Stomach (tissue), 9 donors: ENCODE measurements around the gene GIMD1. TPM values are rescaled to one million over a fixed set of nuclear protein-coding genes. Genes with fewer than 3 reads are reported as not detected.
"Not testable (repeated sequence)": the region's sequence is repeated elsewhere in the genome, so short reads cannot be mapped to it uniquely, and the experiment has no call there.

Source experiments
- DNase-seq, 2 donors: peaks; one replicate each; pipeline versions ENCODE4 v3.0.0 to v3.0.0-alpha.2; 2013 to 2019
- H3K27ac ChIP-seq, 5 donors: fragments of 200-600 bp in 4 of 5; sonication (generic) in 4 of 5; one replicate each; pipeline ENCODE4 v1.5.1; 2013 to 2019; ENCODE audit warnings: mild to moderate bottlenecking in 1 of 5, moderate library complexity in 1 of 5
- H3K27me3 ChIP-seq, 3 donors: fragments of 200-600 bp; sonication (generic); one replicate each; pipeline ENCODE4 v1.5.1; 2017 to 2019; ENCODE audit warnings: mixed run types in 1 of 3
- H3K36me3 ChIP-seq, 4 donors: fragments of 200-600 bp; sonication (generic); 1 replicate in 3 of 4; 2 replicates in 1 of 4; pipeline ENCODE4 v1.5.1; 2016 to 2019
- H3K4me1 ChIP-seq, 4 donors: fragments of 200-600 bp; sonication (generic); one replicate each; pipeline ENCODE4 v1.5.1; 2016 to 2019
- H3K4me3 ChIP-seq, 4 donors: fragments of 200-600 bp; sonication (generic) in 3 of 4; one replicate each; pipeline ENCODE4 v1.5.1; 2016 to 2019; ENCODE audit warnings: mild to moderate bottlenecking in 1 of 4
- H3K9me3 ChIP-seq, 4 donors: fragments of 200-600 bp; sonication (generic); one replicate each; pipeline ENCODE4 v1.5.1; 2016 to 2019
- EP300 ChIP-seq: sonication (generic); formaldehyde crosslinking; IDR thresholded peaks from one replicate; pipeline ENCODE4 v1.6.1; 2017; ENCODE audit warnings: antibody characterized with exemption
- POLR2A ChIP-seq, 4 donors: fragments of 450-650 bp; IDR thresholded peaks; one replicate each; pipeline ENCODE4 v1.6.1; 2016; ENCODE audit warnings: antibody characterized with exemption in 4 of 4, control low read depth in 2 of 4, mild to moderate bottlenecking in 1 of 4, moderate library complexity in 1 of 4
- POLR2AphosphoS5 ChIP-seq, 3 donors: sonication (generic); formaldehyde crosslinking; IDR thresholded peaks; one replicate each; pipeline ENCODE4 v1.6.1; 2016; ENCODE audit warnings: antibody characterized with exemption in 3 of 3
- WGBS, 5 donors: extraction: QIAGEN DNeasy Blood & Tissue Kit in 3 of 5; methylation state at CpG; one replicate each; pipeline versions ENCODE4 v1.1.5 to v1.1.7; 2013 to 2018; 5-methylcytosine and 5-hydroxymethylcytosine counted together
- intact Hi-C: fragments of 100-400 bp; cut with DNase I; formaldehyde crosslinking; loops from one replicate; pipeline ENCODE4 v1.15.1; 2023; ENCODE audit warnings: low total_unique reads
- polyA plus RNA-seq, 3 donors: library from polyadenylated mRNA; stranded (reverse); fragments of 200-250 nt; gene quantifications; one replicate each; pipeline ENCODE4 v1.2.3, GENCODE V29; 2013
- total RNA-seq, 5 donors: library from RNA; depleted of rRNA; stranded (reverse); fragments of >200 nt; gene quantifications; one replicate each; pipeline versions ENCODE4 v1.1.0 to v1.2.3, GENCODE V29; 2014 to 2016
- TF ChIP-seq, protein P1 (sequence below), 7 experiments: fragments of 450-650 bp in 4 of 7; fragments of 200-600 bp in 3 of 7; sonication (generic) in 3 of 7; IDR thresholded peaks; one replicate each; pipeline ENCODE4 v1.5.1; 2016 to 2019; ENCODE audit warnings: antibody characterized with exemption in 7 of 7, control low read depth in 2 of 7, mild to moderate bottlenecking in 1 of 7
- donor health status: healthy with polysubstance abuse.
- donor health status: Bipolar disorder and iron deficiency.
- donor health status: healthy.

GIMD1 gene
- total and polyA plus RNA-seq, 8 donors: not detected

- intact Hi-C loops: no loop called here
- Histone ChIP-seq H3K4me1 (peaks cover 2 to 45% (median 18%) of the 10 kb centered on the region in 4 donors), H3K36me3 (peaks cover 25 to 45% (median 41%) of the 10 kb centered on the region in 4 donors), H3K4me3 (no peak overlapping the region), H3K27me3 (no peaks in the 10 kb centered on the region), H3K9me3 (no peaks in the 10 kb centered on the region), H3K27ac (no peak overlapping the region)
- no peak for TF ChIP-seq POLR2AphosphoS5 (IDR thresholded peaks at IDR 0.05)
- TF ChIP-seq EP300: no peak
- TF ChIP-seq, protein P1, sequence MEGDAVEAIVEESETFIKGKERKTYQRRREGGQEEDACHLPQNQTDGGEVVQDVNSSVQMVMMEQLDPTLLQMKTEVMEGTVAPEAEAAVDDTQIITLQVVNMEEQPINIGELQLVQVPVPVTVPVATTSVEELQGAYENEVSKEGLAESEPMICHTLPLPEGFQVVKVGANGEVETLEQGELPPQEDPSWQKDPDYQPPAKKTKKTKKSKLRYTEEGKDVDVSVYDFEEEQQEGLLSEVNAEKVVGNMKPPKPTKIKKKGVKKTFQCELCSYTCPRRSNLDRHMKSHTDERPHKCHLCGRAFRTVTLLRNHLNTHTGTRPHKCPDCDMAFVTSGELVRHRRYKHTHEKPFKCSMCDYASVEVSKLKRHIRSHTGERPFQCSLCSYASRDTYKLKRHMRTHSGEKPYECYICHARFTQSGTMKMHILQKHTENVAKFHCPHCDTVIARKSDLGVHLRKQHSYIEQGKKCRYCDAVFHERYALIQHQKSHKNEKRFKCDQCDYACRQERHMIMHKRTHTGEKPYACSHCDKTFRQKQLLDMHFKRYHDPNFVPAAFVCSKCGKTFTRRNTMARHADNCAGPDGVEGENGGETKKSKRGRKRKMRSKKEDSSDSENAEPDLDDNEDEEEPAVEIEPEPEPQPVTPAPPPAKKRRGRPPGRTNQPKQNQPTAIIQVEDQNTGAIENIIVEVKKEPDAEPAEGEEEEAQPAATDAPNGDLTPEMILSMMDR (IDR thresholded peaks at IDR 0.05): no peak
- TF ChIP-seq POLR2A (IDR thresholded peaks at IDR 0.05): no peak
- DNase-seq: no peak
Observed at GRCh38 chr4:106323119-106323518, 45.5 kb downstream of the GIMD1 start.

GRCh38 chr4:106321814-106322213, 46.8 kb downstream of the GIMD1 start:
- H3K9me3 ChIP-seq, H3K27ac ChIP-seq, DNase-seq, intact Hi-C loops, H3K27me3 ChIP-seq, H3K4me3 ChIP-seq: not testable (repeated sequence)
- H3K36me3 ChIP-seq: peaks cover 12 to 32% (median 28%) of the 10 kb centered on the region in 4 donors
- 41 to 53% (median 48%) methylated on average over 6 of the region's 6 CpGs for WGBS, 5 donors
- peaks cover 14 to 57% (median 30%) of the 10 kb centered on the region in 4 donors for H3K4me1 ChIP-seq

DNA sequence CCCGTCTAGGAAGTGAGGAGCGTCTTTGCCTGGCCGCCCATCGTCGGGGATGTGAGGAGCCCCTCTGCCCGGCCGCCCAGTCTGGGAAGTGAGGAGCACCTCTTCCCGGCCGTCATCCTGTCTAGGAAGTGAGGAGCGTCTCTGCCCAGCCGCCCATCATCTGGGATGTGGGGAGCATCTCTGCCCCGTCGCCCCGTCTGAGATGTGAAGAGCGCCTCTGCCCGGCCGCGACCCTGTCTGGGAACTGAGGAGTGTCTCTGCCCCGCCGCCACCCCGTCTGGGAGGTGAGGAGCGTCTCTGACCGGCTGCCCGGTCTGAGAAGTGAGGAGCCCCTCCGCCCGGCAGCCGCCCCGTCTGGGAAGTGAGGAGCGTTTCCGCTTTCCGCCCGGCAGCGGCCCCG, 47.4 kb downstream of the GIMD1 start:
- DNase-seq: not testable (repeated sequence)
- WGBS, 5 donors: 97 to 98% (median 98%) methylated on average over 27 to 34 of the region's 34 CpGs; no CpG with 5 or more reads in 1 of the 5 donors

GRCh38 chr4:106320235-106320634, 48.3 kb downstream of the GIMD1 start:
- Histone ChIP-seq H3K4me1 (peaks cover 18 to 60% (median 31%) of the 10 kb centered on the region in 4 donors), H3K4me3 (no peak overlapping the region), H3K36me3 (peaks cover 8 to 17% (median 12%) of the 10 kb centered on the region in 4 donors), H3K27ac (no peak overlapping the region), H3K27me3 (no peaks in the 10 kb centered on the region), H3K9me3 (no peaks in the 10 kb centered on the region)
- TF ChIP-seq, protein P1 (IDR thresholded peaks at IDR 0.05): no peak
- TF ChIP-seq EP300: no peak
- no peak for TF ChIP-seq POLR2A (IDR thresholded peaks at IDR 0.05)
- TF ChIP-seq POLR2AphosphoS5 (IDR thresholded peaks at IDR 0.05): no peak
- DNase-seq: no peak
- 90 to 98% (median 95%) methylated on average over 1 of the region's 1 CpG for WGBS, 5 donors
- intact Hi-C loops: no loop called here

More for the DNA sequence above, 47.4 kb downstream of the GIMD1 start:
- H3K36me3 ChIP-seq: peaks cover 8 to 25% (median 22%) of the 10 kb centered on the region in 4 donors
- H3K27ac ChIP-seq, H3K27me3 ChIP-seq, intact Hi-C loops, H3K9me3 ChIP-seq, H3K4me3 ChIP-seq: not testable (repeated sequence)
- H3K4me1 ChIP-seq: peaks cover 14 to 57% (median 30%) of the 10 kb centered on the region in 4 donors

GRCh38 chr4:106318511-106318910, 50.1 kb downstream of the GIMD1 start:
- Histone ChIP-seq H3K4me3 (no peak overlapping the region), H3K4me1 (peaks cover 26 to 70% (median 44%) of the 10 kb centered on the region in 4 donors), H3K36me3 (peaks cover 8 to 12% (median 11%) of the 10 kb centered on the region in 4 donors), H3K27ac (no peak overlapping the region), H3K9me3 (no peaks in the 10 kb centered on the region), H3K27me3 (no peaks in the 10 kb centered on the region)
- no peak for DNase-seq
- TF ChIP-seq POLR2AphosphoS5 (IDR thresholded peaks at IDR 0.05) (no peak), EP300 (no peak), POLR2A (IDR thresholded peaks at IDR 0.05) (no peak)
- intact Hi-C loops: no loop called here

DNA sequence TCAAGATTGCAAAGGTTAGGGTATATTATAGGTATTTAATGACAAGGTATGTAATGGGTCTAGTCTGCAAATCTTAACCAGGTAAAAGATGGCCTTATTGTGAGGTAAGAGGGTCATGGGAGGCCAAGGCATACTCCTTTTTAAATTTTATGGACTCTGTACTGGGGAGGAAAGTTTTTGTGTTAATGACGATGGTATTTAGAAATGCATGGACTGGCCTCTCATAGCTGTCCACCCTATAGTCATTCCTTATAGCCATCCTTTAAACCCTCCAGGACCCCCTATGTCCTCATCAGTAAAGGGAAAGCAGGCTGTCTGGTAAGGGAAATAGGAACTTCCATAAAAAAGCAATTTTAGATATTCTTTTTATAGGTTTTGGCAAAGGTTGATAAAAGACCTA, 50.8 kb downstream of the GIMD1 start:
- Histone ChIP-seq H3K27me3 (no peaks in the 10 kb centered on the region), H3K27ac (no peak overlapping the region), H3K4me3 (peak overlapping the region in 2 of 4 donors; percentile 86 to 88), H3K9me3 (no peaks in the 10 kb centered on the region), H3K4me1 (peaks cover 26 to 72% (median 46%) of the 10 kb centered on the region in 4 donors), H3K36me3 (peaks cover 8 to 12% (median 11%) of the 10 kb centered on the region in 4 donors)
- TF ChIP-seq POLR2AphosphoS5 (IDR thresholded peaks at IDR 0.05) (no peak), EP300 (no peak), POLR2A (IDR thresholded peaks at IDR 0.05) (no peak)
- TF ChIP-seq, protein P1 (IDR thresholded peaks at IDR 0.05): no peak
- WGBS, 5 donors: 71 to 87% (median 83%) methylated on average over 1 of the region's 1 CpG
- intact Hi-C loops: no loop called here
- no peak for DNase-seq
